Pulmonary artery endothelial cell (primary cell): ENCODE results near the gene CD200R1. TPM values are rescaled to one million over a fixed set of nuclear protein-coding genes. Genes with fewer than 3 reads are reported as not detected.
"Not testable (repeated sequence)": the region's sequence is repeated elsewhere in the genome, so short reads cannot be mapped to it uniquely, and the experiment has no call there.

Experiments
- DNase-seq: peaks from one replicate; pipeline ENCODE4 v3.0.0-alpha.2; 2011; ENCODE audit warnings: low read depth, low spot score
- total RNA-seq: library from RNA; depleted of rRNA; stranded (reverse); fragments of >200 nt; gene quantifications from 2 replicates; pipeline ENCODE4 v1.2.3, GENCODE V29; 2014

Gene CD200R1
- total RNA-seq, 1 donor from 2014 or later: not detected

GRCh38 chr3:112976001-112976400 is 1.1 kb upstream of the CD200R1 start:
- no peak for DNase-seq

GRCh38 chr3:112974178-112974517 is 755 bp downstream of the CD200R1 start:
- DNase-seq: no peak

GRCh38 chr3:112973325-112974177 is 1.4 kb downstream of the CD200R1 start:
- no peak for DNase-seq

- DNase-seq: no peak
These were observed 2.7 kb downstream of the CD200R1 start for GRCh38 chr3:112972158-112972557.

GRCh38 chr3:112967828-112968227 is 7.1 kb downstream of the CD200R1 start:
- DNase-seq: no peak

GRCh38 chr3:112967425-112967824 is 7.5 kb downstream of the CD200R1 start:
- DNase-seq: no peak

- DNase-seq: no peak
These were observed 8.3 kb downstream of the CD200R1 start for GRCh38 chr3:112966633-112967032.

GRCh38 chr3:112965656-112966055 is 9.2 kb downstream of the CD200R1 start:
- no peak for DNase-seq

GRCh38 chr3:112963683-112964082 is 11.2 kb downstream of the CD200R1 start:
- no peak for DNase-seq

- DNase-seq: no peak
These were observed 15.9 kb downstream of the CD200R1 start for GRCh38 chr3:112958811-112959560.

- DNase-seq: no peak
These were observed 18.6 kb downstream of the CD200R1 start for GRCh38 chr3:112956351-112956750.

GRCh38 chr3:112948346-112948838 is 26.5 kb downstream of the CD200R1 start:
- no peak for DNase-seq

GRCh38 chr3:112931736-112932521 is 43.0 kb downstream of the CD200R1 start:
- no peak for DNase-seq

GRCh38 chr3:112930771-112931170 is 44.1 kb downstream of the CD200R1 start:
- no peak for DNase-seq

GRCh38 chr3:112925969-112926368 is 48.9 kb downstream of the CD200R1 start:
- DNase-seq: no peak

GRCh38 chr3:112925560-112925959 is 49.3 kb downstream of the CD200R1 start:
- DNase-seq: no peak

- not testable (repeated sequence) for DNase-seq
These were observed 55.4 kb downstream of the CD200R1 start for GRCh38 chr3:112919541-112919940.

- DNase-seq: no peak
These were observed 66.7 kb downstream of the CD200R1 start for GRCh38 chr3:112908252-112908651.

GRCh38 chr3:112904786-112905185 is 70.1 kb downstream of the CD200R1 start:
- DNase-seq: no peak

GRCh38 chr3:112900113-112900512 is 74.8 kb downstream of the CD200R1 start:
- DNase-seq: no peak

- no peak for DNase-seq
These were observed 77.1 kb downstream of the CD200R1 start for GRCh38 chr3:112897791-112898190.

GRCh38 chr3:112894258-112894657 is 80.6 kb downstream of the CD200R1 start:
- no peak for DNase-seq
